ENCODE measurements around the gene MXI1.

- TF ChIP-seq CTCF (conservative IDR thresholded peaks at IDR 0.05; ENCODE audit: low read length), result no peak
- TF ChIP-seq EZH2phosphoT487 (IDR thresholded peaks at IDR 0.05; ENCODE audit: borderline replicate concordance, low read depth, low read length), result no peak
Measured at GRCh38 chr10:110233846-110234245, 26.4 kb downstream of the MXI1 start.

Measured in OCI-LY7 (cell line).